Measurements from ENCODE around the gene SLC5A10.
"Not testable (repeated sequence)": the region's sequence is repeated elsewhere in the genome, so short reads cannot be mapped to it uniquely, and the experiment has no call there.

The SLC5A10 gene

DNA sequence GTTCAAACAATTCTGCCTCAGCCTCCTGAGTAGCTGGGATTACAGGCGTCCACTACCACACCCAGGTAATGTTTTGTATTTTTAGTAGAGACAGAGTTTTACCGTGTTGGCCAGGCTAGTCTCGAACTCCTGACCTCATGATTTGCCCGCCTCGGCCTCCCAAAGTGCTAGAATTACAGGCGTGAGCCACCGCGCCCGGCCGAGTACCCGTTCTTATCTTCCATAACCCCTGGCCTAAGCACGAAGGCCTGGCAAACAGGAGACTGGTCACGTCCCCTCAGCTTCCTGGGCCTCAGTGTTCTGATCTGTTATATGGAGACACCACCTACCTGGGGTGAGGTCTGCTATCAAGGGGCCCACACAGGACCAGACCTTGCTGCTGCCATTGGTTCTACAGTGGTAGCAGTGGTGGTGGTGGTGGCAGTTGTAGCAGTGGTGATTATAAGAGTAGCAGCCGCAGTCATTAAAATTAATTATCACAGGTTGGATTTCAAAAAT lies 1.3 kb downstream of the SLC5A10 start:
- DNase-seq, result no peak
- Histone ChIP-seq H3K4me1 (no peaks in the 10 kb centered on the region), H3K4me3 (no peak overlapping the region), H3K27ac (no peak overlapping the region), H3K27me3 (peaks cover 0 to 20% of the 10 kb centered on the region in 2 donors), H3K36me3 (no peaks in the 10 kb centered on the region), H3K9me3 (no peaks in the 10 kb centered on the region)
- intact Hi-C loops (cut with DNase I; ENCODE audit: low total_unique reads), result no loop called here
- TF ChIP-seq, protein P1, sequence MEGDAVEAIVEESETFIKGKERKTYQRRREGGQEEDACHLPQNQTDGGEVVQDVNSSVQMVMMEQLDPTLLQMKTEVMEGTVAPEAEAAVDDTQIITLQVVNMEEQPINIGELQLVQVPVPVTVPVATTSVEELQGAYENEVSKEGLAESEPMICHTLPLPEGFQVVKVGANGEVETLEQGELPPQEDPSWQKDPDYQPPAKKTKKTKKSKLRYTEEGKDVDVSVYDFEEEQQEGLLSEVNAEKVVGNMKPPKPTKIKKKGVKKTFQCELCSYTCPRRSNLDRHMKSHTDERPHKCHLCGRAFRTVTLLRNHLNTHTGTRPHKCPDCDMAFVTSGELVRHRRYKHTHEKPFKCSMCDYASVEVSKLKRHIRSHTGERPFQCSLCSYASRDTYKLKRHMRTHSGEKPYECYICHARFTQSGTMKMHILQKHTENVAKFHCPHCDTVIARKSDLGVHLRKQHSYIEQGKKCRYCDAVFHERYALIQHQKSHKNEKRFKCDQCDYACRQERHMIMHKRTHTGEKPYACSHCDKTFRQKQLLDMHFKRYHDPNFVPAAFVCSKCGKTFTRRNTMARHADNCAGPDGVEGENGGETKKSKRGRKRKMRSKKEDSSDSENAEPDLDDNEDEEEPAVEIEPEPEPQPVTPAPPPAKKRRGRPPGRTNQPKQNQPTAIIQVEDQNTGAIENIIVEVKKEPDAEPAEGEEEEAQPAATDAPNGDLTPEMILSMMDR (IDR thresholded peaks at IDR 0.05), result no peak

DNA sequence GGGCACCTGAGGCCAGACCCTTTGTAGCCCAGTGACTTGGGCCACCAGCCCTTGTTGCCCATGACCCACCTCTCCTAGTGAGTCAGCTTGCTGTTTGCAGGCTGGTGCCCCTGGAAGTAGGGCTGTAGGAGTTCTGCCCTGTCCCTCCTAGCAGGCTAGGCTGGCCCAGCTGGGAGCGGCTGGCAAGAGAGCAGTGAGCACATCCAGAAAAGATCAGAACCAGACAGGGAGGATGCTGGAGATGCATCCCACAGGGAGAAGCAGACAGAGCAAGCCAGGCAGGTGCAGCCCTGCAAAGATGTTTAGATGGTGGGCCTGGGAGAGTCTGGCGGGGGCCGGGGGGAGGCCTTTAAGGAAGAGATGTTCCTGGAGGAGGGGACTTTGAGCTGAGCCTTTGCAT lies 2.4 kb downstream of the SLC5A10 start:
- no peaks in the 10 kb centered on the region for H3K4me1 ChIP-seq
- no peak overlapping the region for H3K4me3 ChIP-seq
- H3K27ac ChIP-seq, result no peak overlapping the region
- intact Hi-C loops (cut with DNase I; ENCODE audit: low total_unique reads), result no loop called here
- H3K36me3 ChIP-seq, result no peaks in the 10 kb centered on the region
- peaks cover 0 to 15% of the 10 kb centered on the region in 2 donors for H3K27me3 ChIP-seq
- no peaks in the 10 kb centered on the region for H3K9me3 ChIP-seq
- TF ChIP-seq, protein P1 (IDR thresholded peaks at IDR 0.05), result no peak
- no peak for DNase-seq

DNA sequence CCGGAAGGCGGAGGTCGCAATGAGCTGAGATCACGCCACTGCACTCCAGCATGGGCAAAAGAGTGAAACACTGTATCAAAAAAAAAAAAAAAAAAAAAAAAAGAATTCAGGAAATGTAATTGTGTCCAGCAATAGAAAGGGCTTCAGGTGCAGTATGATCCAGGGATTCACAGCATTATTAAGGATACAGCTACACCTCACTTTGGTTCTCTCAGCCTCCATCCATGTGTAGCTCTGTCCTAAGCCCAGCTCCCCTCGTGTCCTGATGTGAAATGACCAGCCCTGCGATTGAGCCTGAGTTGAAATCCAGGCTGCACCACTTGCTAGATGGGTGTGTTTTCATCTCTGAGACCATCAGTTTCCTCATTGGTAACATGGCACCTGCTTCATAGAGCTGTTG lies 3.0 kb downstream of the SLC5A10 start:
- no peak overlapping the region for H3K27ac ChIP-seq
- TF ChIP-seq, protein P1 (IDR thresholded peaks at IDR 0.05), result no peak
- peaks cover 0 to 8% of the 10 kb centered on the region in 2 donors for H3K27me3 ChIP-seq
- H3K36me3 ChIP-seq, result no peaks in the 10 kb centered on the region
- no peak overlapping the region for H3K4me3 ChIP-seq
- no peaks in the 10 kb centered on the region for H3K9me3 ChIP-seq
- DNase-seq, result no peak
- intact Hi-C loops (cut with DNase I; ENCODE audit: low total_unique reads), result no loop called here
- no peaks in the 10 kb centered on the region for H3K4me1 ChIP-seq

DNA sequence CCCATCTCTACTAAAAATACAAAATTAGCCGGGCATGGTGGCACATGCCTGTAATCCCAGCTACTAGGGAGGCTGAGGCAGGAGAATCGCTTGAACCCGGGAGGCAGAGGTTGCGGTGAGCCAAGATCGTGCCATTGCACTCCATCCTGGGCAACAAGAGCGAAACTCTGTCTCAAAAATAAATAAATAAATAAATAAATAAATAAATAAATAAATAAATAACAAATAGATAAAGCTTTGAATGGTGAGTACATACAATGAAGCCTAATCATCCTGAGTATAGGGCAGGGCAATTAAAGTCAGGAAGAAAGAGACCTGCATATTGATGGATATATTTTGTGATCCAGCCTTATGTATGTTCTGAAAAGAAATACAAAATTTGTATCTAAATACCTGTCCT lies 4.1 kb downstream of the SLC5A10 start:
- H3K9me3 ChIP-seq; H3K27me3 ChIP-seq; H3K36me3 ChIP-seq; intact Hi-C loops (cut with DNase I; ENCODE audit: low total_unique reads); H3K27ac ChIP-seq; DNase-seq; H3K4me3 ChIP-seq; H3K4me1 ChIP-seq: not testable (repeated sequence)

DNA sequence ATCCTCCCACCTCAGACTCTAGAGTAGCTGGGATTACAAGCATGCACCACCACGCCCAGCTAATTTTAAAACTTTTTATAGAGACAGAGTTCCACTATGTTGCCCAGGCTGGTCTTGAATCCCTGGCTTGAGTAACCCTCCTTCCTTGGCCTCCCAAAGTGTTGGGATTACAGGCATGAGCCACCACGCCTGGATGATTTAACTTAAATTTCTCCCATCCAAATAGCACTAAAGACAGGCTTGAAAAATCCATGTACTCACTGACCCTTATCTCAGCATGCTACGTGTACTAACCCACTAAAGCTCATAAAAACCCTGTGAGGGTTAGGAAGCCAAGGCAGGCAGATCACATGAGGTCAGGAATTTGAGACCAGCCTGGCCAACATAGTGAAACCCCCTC lies 4.6 kb downstream of the SLC5A10 start:
- no peak overlapping the region for H3K27ac ChIP-seq
- TF ChIP-seq, protein P1 (IDR thresholded peaks at IDR 0.05), result no peak
- H3K27me3 ChIP-seq, result no peaks in the 10 kb centered on the region
- H3K4me1 ChIP-seq, result peaks cover 0 to 7% (median 2%) of the 10 kb centered on the region in 4 donors
- intact Hi-C loops (cut with DNase I; ENCODE audit: low total_unique reads), result no loop called here
- H3K9me3 ChIP-seq, result no peaks in the 10 kb centered on the region
- no peak overlapping the region for H3K4me3 ChIP-seq
- H3K36me3 ChIP-seq, result no peaks in the 10 kb centered on the region
- DNase-seq, result no peak

DNA sequence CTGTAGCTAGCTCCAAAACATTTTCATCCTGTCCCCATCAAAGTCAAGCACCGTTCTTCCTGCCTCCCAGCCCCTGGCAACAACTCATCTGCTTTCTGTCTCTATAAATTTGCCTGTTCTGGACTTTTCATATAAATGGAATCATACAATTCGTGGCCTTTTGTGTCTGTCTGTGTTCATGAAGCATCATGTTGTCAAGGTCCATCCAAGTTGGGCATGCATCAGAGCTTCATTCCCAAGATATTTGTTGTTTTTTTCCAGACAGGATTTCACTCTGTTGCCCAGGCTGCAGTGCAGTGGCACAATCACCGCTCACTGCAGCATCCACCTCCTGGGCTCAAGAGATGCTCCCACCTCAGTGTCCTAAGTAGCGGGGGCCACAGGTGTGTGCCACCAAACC lies 5.9 kb downstream of the SLC5A10 start:
- intact Hi-C loops (cut with DNase I; ENCODE audit: low total_unique reads), result no loop called here
- H3K4me1 ChIP-seq, result peaks cover 0 to 12% (median 7%) of the 10 kb centered on the region in 4 donors
- no peaks in the 10 kb centered on the region for H3K9me3 ChIP-seq
- DNase-seq, result no peak
- no peak overlapping the region for H3K4me3 ChIP-seq
- H3K36me3 ChIP-seq, result no peaks in the 10 kb centered on the region
- H3K27ac ChIP-seq, result no peak overlapping the region
- TF ChIP-seq, protein P1 (IDR thresholded peaks at IDR 0.05), result no peak
- H3K27me3 ChIP-seq, result no peaks in the 10 kb centered on the region

Measured in tibial artery (tissue), 4 donors.